Measurements from ENCODE around the gene MAPK13. TPM values are rescaled to one million over a fixed set of nuclear protein-coding genes. Genes with fewer than 3 reads are reported as not detected.
"Not testable (repeated sequence)": the region's sequence is repeated elsewhere in the genome, so short reads cannot be mapped to it uniquely, and the experiment has no call there.

MAPK13 gene
- polyA plus RNA-seq (2013, experiment 1 of 2) = 6.9 TPM
- 6.5 TPM for polyA plus RNA-seq (2013, experiment 2 of 2)

DNA sequence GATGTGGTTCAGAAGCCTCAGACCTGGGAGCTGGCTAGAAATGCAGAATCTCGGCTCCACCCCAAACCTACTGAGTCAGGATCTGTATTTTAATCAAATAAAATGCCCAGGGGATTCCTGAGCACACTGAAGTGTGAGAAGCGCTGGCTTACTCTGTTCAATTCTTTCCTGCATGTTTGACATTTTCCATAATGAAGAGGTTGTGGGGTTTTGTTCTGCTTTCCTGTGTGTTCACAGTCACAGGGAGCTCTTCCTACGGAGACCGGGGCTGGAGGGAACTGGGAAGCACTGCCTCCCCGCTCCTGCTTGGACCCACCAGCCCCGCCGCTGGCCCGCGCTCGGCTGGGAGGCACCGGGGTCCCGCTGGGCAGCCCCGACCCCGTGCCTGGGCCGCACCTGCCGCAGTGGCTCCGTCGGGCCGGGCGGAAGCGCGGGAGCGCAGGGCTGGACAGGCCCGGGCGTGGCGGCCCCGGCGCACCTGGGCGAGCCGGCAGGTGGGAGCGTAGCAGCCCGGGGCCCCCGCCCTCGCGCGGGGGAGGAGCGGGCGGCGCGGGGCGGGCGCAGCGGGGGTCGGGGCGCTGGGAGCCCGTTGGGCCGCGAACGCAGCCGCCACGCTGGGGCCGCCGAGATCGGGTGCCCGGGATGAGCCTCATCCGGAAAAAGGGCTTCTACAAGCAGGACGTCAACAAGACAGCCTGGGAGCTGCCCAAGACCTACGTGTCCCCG lies at the start of gene MAPK13:
Gene MAPK13 (plus strand): TSS at position 573 of the 726 bp plus-strand sequence. CDS start 70 bp downstream, at position 643.
- no peak within 1 kb of the TSS for H3K27ac ChIP-seq (ENCODE audit: low read depth, low read length)

DNA sequence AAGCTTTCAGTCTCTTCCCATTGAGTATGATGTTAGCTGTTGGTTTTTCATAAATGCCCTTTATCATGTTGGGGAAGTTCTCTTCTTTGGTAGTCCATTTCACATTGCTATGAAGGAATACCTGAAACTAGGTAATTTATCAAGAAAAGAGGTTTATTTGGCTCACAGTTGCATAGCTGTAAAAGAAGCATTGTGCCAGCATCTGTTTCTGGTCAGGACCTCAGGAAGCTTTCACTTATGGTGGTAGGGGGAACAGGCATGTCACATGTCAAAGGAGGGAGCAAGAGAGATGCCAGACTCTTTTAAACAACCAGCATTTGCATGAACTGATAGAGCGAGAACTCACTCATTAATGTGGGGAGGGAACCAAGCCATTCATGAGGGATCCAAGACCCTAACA lies 48.0 kb upstream of the MAPK13 start:
- no peak overlapping the region for H3K4me2 ChIP-seq (ENCODE audit: low read length)
- WGBS (ENCODE audit: extremely low coverage, insufficient coverage, low lambda C conversion rate) = no CpG with 5 or more reads among the region's 1 CpG
- H3K4ac ChIP-seq (ENCODE audit: low read depth, low read length) = no peak overlapping the region
- H3K4me3 ChIP-seq (ENCODE audit: low read length) = no peak overlapping the region
- H2BK5ac ChIP-seq (ENCODE audit: low read length) = no peak overlapping the region
- no peak overlapping the region for H4K5ac ChIP-seq (ENCODE audit: low read length)
- no peaks in the 10 kb centered on the region for H3K79me2 ChIP-seq (ENCODE audit: control insufficient read depth, insufficient read depth, low read length)
- H3K27me3 ChIP-seq (ENCODE audit: insufficient read depth, low read length, poor library complexity) = no peaks in the 10 kb centered on the region
- H4K8ac ChIP-seq (ENCODE audit: low read depth, low read length) = no peak overlapping the region
- H3K23ac ChIP-seq (ENCODE audit: low read length) = no peak overlapping the region
- no peak overlapping the region for H2BK120ac ChIP-seq (ENCODE audit: low read depth, low read length)
- no peak overlapping the region for H3K27ac ChIP-seq (ENCODE audit: low read depth, low read length)
- DNase-seq = no peak
- peaks cover 2% of the 10 kb centered on the region for H3K36me3 ChIP-seq (ENCODE audit: control insufficient read depth, insufficient read depth, low read length)
- H3K56ac ChIP-seq (ENCODE audit: low read length) = no peak overlapping the region
- H2BK15ac ChIP-seq (replicated peaks; ENCODE audit: low read depth) = no peak overlapping the region
- H3K9ac ChIP-seq (ENCODE audit: low read length) = no peak overlapping the region
- H3K4me1 ChIP-seq (ENCODE audit: control insufficient read depth, low read depth, low read length) = no peaks in the 10 kb centered on the region
- no peak overlapping the region for H2AK5ac ChIP-seq (ENCODE audit: low read length)
- H3K79me1 ChIP-seq (ENCODE audit: low read length) = no peaks in the 10 kb centered on the region
- H3K18ac ChIP-seq (ENCODE audit: low read length) = no peak overlapping the region

More for the DNA sequence above, at the start of gene MAPK13:
- Histone ChIP-seq H3K9ac (ENCODE audit: low read length) (peak within 1 kb of the TSS; percentile 81), H3K56ac (ENCODE audit: low read length) (peak within 1 kb of the TSS; percentile 85), H3K27me3 (ENCODE audit: insufficient read depth, low read length, poor library complexity) (no peaks in the 10 kb centered on the region), H2BK120ac (ENCODE audit: low read depth, low read length) (no peak within 1 kb of the TSS), H3K79me1 (ENCODE audit: low read length) (no peaks in the 10 kb centered on the region), H3K4me3 (ENCODE audit: low read length) (peak within 1 kb of the TSS; percentile 30), H2BK5ac (ENCODE audit: low read length) (no peak within 1 kb of the TSS), H3K23ac (ENCODE audit: low read length) (no peak within 1 kb of the TSS), H2AK5ac (ENCODE audit: low read length) (no peak within 1 kb of the TSS), H3K4me2 (ENCODE audit: low read length) (peak within 1 kb of the TSS; percentile 79), H3K4ac (ENCODE audit: low read depth, low read length) (no peak within 1 kb of the TSS), H3K79me2 (ENCODE audit: control insufficient read depth, insufficient read depth, low read length) (no peaks in the 10 kb centered on the region), H4K5ac (ENCODE audit: low read length) (no peak within 1 kb of the TSS), H4K8ac (ENCODE audit: low read depth, low read length) (no peak within 1 kb of the TSS), H2BK15ac (replicated peaks; ENCODE audit: low read depth) (no peak within 1 kb of the TSS), H3K4me1 (ENCODE audit: control insufficient read depth, low read depth, low read length) (peaks cover 16% of the 10 kb centered on the region), H3K36me3 (ENCODE audit: control insufficient read depth, insufficient read depth, low read length) (no peaks in the 10 kb centered on the region), H3K18ac (ENCODE audit: low read length) (peak within 1 kb of the TSS; percentile 1)
- peak; percentile 19 for DNase-seq
- WGBS (ENCODE audit: extremely low coverage, insufficient coverage, low lambda C conversion rate) = no CpG with 5 or more reads among the region's 59 CpGs

DNA sequence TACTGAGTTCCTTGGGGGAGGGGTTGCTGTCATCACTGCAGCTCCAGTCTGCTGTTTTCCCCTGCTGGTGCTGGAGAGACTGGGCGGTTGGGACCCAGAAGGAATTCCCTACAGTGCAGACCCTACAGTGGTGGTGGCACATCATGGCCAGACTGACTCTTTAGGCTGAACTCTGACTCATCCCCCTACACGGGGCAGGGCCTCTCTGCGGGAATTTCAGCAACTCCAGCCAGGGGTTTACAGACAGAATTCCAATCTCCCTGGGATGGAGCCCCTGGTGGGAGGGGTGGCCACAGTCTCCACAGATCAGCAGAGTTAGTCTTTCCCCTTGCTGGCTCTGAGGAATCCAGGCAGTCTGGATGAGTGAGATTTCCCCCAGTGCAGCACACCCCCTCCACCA lies 46.9 kb upstream of the MAPK13 start:
- no peak overlapping the region for H2BK120ac ChIP-seq (ENCODE audit: low read depth, low read length)
- no peak overlapping the region for H3K56ac ChIP-seq (ENCODE audit: low read length)
- H3K27ac ChIP-seq (ENCODE audit: low read depth, low read length) = no peak overlapping the region
- H2AK5ac ChIP-seq (ENCODE audit: low read length) = no peak overlapping the region
- no peak overlapping the region for H2BK5ac ChIP-seq (ENCODE audit: low read length)
- DNase-seq = peak; percentile 56
- no peak overlapping the region for H4K5ac ChIP-seq (ENCODE audit: low read length)
- no peaks in the 10 kb centered on the region for H3K4me1 ChIP-seq (ENCODE audit: control insufficient read depth, low read depth, low read length)
- H3K79me1 ChIP-seq (ENCODE audit: low read length) = no peaks in the 10 kb centered on the region
- H3K4me2 ChIP-seq (ENCODE audit: low read length) = no peak overlapping the region
- H3K4me3 ChIP-seq (ENCODE audit: low read length) = no peak overlapping the region
- H3K36me3 ChIP-seq (ENCODE audit: control insufficient read depth, insufficient read depth, low read length) = peaks cover 2% of the 10 kb centered on the region
- whole genome bisulfite sequencing (ENCODE audit: extremely low coverage, insufficient coverage, low lambda C conversion rate) = no CpG with 5 or more reads among the region's 3 CpGs
- no peak overlapping the region for H4K8ac ChIP-seq (ENCODE audit: low read depth, low read length)
- H3K23ac ChIP-seq (ENCODE audit: low read length) = no peak overlapping the region
- H3K4ac ChIP-seq (ENCODE audit: low read depth, low read length) = no peak overlapping the region
- H3K79me2 ChIP-seq (ENCODE audit: control insufficient read depth, insufficient read depth, low read length) = no peaks in the 10 kb centered on the region
- no peak overlapping the region for H3K18ac ChIP-seq (ENCODE audit: low read length)
- no peaks in the 10 kb centered on the region for H3K27me3 ChIP-seq (ENCODE audit: insufficient read depth, low read length, poor library complexity)
- H2BK15ac ChIP-seq (replicated peaks; ENCODE audit: low read depth) = no peak overlapping the region
- H3K9ac ChIP-seq (ENCODE audit: low read length) = no peak overlapping the region

DNA sequence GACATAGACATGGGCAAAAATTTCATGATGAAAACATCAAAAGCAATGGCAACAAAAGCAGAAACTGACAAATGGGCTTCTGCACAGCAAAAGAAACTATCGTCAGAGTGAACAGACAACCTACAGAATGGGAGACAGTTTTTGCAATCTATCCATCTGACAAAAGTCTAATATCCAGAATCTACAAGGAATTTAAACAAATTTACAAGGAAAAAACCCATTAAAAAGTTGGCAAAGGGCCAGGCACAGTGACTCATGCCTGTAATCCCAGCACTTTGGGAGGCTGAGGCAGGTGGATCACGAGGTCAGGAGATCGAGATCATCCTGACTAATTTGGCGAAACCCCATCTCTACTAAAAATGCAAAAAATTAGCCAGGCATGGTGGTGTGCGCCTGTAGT lies 42.1 kb upstream of the MAPK13 start:
- H3K27me3 ChIP-seq (ENCODE audit: insufficient read depth, low read length, poor library complexity); DNase-seq; H3K4me3 ChIP-seq (ENCODE audit: low read length); H2BK5ac ChIP-seq (ENCODE audit: low read length); H3K27ac ChIP-seq (ENCODE audit: low read depth, low read length); H4K8ac ChIP-seq (ENCODE audit: low read depth, low read length); H3K4me1 ChIP-seq (ENCODE audit: control insufficient read depth, low read depth, low read length); H4K5ac ChIP-seq (ENCODE audit: low read length); H3K36me3 ChIP-seq (ENCODE audit: control insufficient read depth, insufficient read depth, low read length); H3K9ac ChIP-seq (ENCODE audit: low read length); H3K56ac ChIP-seq (ENCODE audit: low read length); H3K79me1 ChIP-seq (ENCODE audit: low read length); H2BK15ac ChIP-seq (replicated peaks; ENCODE audit: low read depth); H3K18ac ChIP-seq (ENCODE audit: low read length); H3K79me2 ChIP-seq (ENCODE audit: control insufficient read depth, insufficient read depth, low read length); H3K23ac ChIP-seq (ENCODE audit: low read length); H3K4ac ChIP-seq (ENCODE audit: low read depth, low read length); H2BK120ac ChIP-seq (ENCODE audit: low read depth, low read length); H3K4me2 ChIP-seq (ENCODE audit: low read length); H2AK5ac ChIP-seq (ENCODE audit: low read length): not testable (repeated sequence)
- WGBS (ENCODE audit: extremely low coverage, insufficient coverage, low lambda C conversion rate) = no CpG with 5 or more reads among the region's 5 CpGs

DNA sequence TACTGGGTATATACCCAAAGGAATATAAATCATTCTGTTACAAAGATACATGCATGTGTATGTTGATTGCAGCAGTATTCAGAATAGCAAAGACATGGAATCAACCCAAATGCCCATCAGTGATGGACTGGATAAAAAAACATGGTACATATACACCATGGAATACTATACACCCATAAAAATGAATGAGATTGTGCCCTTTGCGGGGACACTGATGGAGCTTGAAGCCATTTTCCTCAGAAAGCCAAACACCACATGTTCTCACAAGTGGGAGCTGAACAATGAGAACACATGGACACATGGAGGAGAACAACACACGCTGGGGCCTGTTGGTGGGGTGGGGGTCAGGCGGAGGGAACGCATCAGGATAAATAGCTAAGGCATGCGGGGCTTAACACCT lies 41.3 kb upstream of the MAPK13 start:
- Histone ChIP-seq H3K27me3 (ENCODE audit: insufficient read depth, low read length, poor library complexity) (no peaks in the 10 kb centered on the region), H3K4me3 (ENCODE audit: low read length) (no peak overlapping the region), H3K27ac (ENCODE audit: low read depth, low read length) (no peak overlapping the region), H3K4ac (ENCODE audit: low read depth, low read length) (no peak overlapping the region), H2BK120ac (ENCODE audit: low read depth, low read length) (no peak overlapping the region), H3K9ac (ENCODE audit: low read length) (no peak overlapping the region), H3K4me1 (ENCODE audit: control insufficient read depth, low read depth, low read length) (no peaks in the 10 kb centered on the region), H2AK5ac (ENCODE audit: low read length) (no peak overlapping the region), H3K79me2 (ENCODE audit: control insufficient read depth, insufficient read depth, low read length) (no peaks in the 10 kb centered on the region), H3K4me2 (ENCODE audit: low read length) (no peak overlapping the region), H3K56ac (ENCODE audit: low read length) (no peak overlapping the region), H3K23ac (ENCODE audit: low read length) (no peak overlapping the region), H4K8ac (ENCODE audit: low read depth, low read length) (no peak overlapping the region), H4K5ac (ENCODE audit: low read length) (no peak overlapping the region), H3K79me1 (ENCODE audit: low read length) (no peaks in the 10 kb centered on the region), H2BK15ac (replicated peaks; ENCODE audit: low read depth) (no peak overlapping the region), H3K36me3 (ENCODE audit: control insufficient read depth, insufficient read depth, low read length) (no peaks in the 10 kb centered on the region), H2BK5ac (ENCODE audit: low read length) (no peak overlapping the region), H3K18ac (ENCODE audit: low read length) (no peak overlapping the region)
- no peak for DNase-seq
- WGBS (ENCODE audit: extremely low coverage, insufficient coverage, low lambda C conversion rate) = no CpG with 5 or more reads among the region's 5 CpGs

DNA sequence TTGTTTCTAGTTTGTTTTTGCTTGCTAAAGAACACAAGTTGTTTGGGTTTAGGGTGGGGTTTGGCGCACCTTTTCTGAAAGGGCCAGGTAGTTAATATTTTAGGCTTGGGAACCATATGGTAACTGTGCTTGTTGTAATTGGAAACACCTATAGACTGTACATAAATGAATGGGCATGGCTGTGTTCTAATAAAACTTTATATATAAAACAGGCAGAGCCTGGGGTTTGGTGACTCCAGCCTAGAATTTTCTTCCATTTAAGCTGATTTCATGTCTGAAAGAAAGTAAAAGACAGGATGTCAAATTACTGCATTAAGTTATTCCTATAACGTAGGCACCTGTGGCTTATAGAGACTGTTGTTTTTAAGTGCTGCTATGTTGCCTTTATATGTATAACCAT lies 36.1 kb upstream of the MAPK13 start:
- no peaks in the 10 kb centered on the region for H3K79me2 ChIP-seq (ENCODE audit: control insufficient read depth, insufficient read depth, low read length)
- H3K27me3 ChIP-seq (ENCODE audit: insufficient read depth, low read length, poor library complexity) = no peaks in the 10 kb centered on the region
- WGBS (ENCODE audit: extremely low coverage, insufficient coverage, low lambda C conversion rate) = no CpG with 5 or more reads among the region's 2 CpGs
- no peak overlapping the region for H3K23ac ChIP-seq (ENCODE audit: low read length)
- H3K4ac ChIP-seq (ENCODE audit: low read depth, low read length) = no peak overlapping the region
- H3K27ac ChIP-seq (ENCODE audit: low read depth, low read length) = no peak overlapping the region
- no peaks in the 10 kb centered on the region for H3K36me3 ChIP-seq (ENCODE audit: control insufficient read depth, insufficient read depth, low read length)
- no peak overlapping the region for H3K56ac ChIP-seq (ENCODE audit: low read length)
- H2AK5ac ChIP-seq (ENCODE audit: low read length) = no peak overlapping the region
- no peak overlapping the region for H3K9ac ChIP-seq (ENCODE audit: low read length)
- H2BK120ac ChIP-seq (ENCODE audit: low read depth, low read length) = no peak overlapping the region
- peaks cover 3% of the 10 kb centered on the region for H3K4me1 ChIP-seq (ENCODE audit: control insufficient read depth, low read depth, low read length)
- no peak overlapping the region for H2BK5ac ChIP-seq (ENCODE audit: low read length)
- H4K5ac ChIP-seq (ENCODE audit: low read length) = no peak overlapping the region
- no peak overlapping the region for H3K4me3 ChIP-seq (ENCODE audit: low read length)
- no peak for DNase-seq
- H3K18ac ChIP-seq (ENCODE audit: low read length) = no peak overlapping the region
- no peak overlapping the region for H4K8ac ChIP-seq (ENCODE audit: low read depth, low read length)
- H2BK15ac ChIP-seq (replicated peaks; ENCODE audit: low read depth) = no peak overlapping the region
- H3K4me2 ChIP-seq (ENCODE audit: low read length) = no peak overlapping the region
- no peaks in the 10 kb centered on the region for H3K79me1 ChIP-seq (ENCODE audit: low read length)
